PC-9 (cell line): ENCODE results near the gene PNPLA2.

Source experiments
- EZH2 ChIP-seq: fragments of 200-600 bp; sonication (generic); IDR thresholded peaks from 2 replicates; pipeline ENCODE4 v1.8.0; 2017; ENCODE audit warnings: antibody characterized with exemption, low read depth
- TF ChIP-seq, protein P1 (sequence below): fragments of 200-600 bp; sonication (generic); conservative IDR thresholded peaks from 2 replicates; pipeline ENCODE4 v1.6.1; 2017; ENCODE audit warnings: mixed run types, antibody characterized with exemption, mild to moderate bottlenecking, moderate library complexity

DNA sequence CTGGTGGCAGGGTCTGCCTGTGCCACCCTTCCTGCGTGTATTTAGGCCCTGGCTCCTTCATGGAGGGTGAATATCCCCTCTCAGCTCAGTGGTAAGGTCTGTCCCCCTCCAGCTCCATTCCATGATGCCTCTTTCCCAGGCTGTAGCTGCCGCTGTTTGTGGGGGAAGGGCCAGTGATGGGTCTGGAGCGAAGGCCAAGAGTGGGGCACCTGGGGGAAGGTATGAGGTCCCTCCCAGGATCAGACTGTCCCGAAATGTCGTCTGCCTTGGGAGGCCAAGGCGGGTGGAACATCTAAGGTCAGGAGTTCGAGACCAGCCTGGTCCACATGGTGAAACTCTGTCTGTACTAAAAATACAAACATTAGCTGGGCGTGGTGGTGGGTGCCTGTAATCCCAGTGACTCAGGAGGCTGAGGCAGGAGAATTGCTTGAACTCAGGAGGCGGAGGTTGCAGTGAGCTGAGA, 15.2 kb downstream of the PNPLA2 start:
- TF ChIP-seq, protein P1, sequence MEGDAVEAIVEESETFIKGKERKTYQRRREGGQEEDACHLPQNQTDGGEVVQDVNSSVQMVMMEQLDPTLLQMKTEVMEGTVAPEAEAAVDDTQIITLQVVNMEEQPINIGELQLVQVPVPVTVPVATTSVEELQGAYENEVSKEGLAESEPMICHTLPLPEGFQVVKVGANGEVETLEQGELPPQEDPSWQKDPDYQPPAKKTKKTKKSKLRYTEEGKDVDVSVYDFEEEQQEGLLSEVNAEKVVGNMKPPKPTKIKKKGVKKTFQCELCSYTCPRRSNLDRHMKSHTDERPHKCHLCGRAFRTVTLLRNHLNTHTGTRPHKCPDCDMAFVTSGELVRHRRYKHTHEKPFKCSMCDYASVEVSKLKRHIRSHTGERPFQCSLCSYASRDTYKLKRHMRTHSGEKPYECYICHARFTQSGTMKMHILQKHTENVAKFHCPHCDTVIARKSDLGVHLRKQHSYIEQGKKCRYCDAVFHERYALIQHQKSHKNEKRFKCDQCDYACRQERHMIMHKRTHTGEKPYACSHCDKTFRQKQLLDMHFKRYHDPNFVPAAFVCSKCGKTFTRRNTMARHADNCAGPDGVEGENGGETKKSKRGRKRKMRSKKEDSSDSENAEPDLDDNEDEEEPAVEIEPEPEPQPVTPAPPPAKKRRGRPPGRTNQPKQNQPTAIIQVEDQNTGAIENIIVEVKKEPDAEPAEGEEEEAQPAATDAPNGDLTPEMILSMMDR, result no peak
- no peak for TF ChIP-seq EZH2
